GM18909 (cell line): ENCODE measurements around the gene RPL5.
"Not testable (repeated sequence)": the region's sequence is repeated elsewhere in the genome, so short reads cannot be mapped to it uniquely, and the experiment has no call there.

Experiments
- ATAC-seq: cut with Tn5 transposase; IDR thresholded peaks from one replicate; pipeline ENCODE4 v1.9.1; 2021; ENCODE audit warnings: mild to moderate bottlenecking; ENCODE audit not compliant: unreplicated experiment, poor library complexity

RPL5 gene

DNA sequence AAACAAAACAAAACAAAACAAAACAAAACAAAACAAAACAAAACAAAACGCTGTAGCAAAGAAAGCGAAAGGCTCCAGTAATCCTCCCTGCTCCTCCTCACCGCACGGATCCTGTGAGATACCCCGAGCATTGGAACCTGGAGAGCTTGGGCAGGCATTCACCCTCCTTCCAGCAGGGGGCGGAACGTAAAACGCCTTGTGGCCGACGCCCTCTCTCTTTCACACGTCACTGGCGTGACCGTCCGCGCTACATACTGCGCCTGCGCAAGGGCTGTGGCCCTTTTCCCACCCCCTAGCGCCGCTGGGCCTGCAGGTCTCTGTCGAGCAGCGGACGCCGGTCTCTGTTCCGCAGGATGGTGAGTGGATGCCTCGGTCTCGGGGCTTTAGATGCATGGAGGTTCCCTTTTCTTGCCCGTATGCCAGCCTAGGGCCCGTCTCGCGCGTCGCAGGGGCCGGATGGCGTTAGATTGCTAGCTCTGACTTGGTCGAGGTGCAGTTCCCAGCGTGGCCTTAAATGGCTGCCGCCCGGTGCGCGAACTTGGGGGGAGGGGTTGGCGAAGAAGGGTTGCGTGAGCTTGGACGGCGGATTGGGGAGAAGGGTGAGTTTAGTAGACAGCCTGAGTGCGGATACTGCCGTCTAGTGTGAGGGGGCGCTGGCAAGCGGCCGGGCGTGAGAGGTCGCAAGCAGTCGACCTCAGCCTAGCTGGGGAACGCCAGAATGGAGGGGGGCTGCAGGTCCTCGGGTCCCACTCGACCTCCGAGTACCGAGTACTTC is at the start of gene RPL5:
Gene RPL5 (plus strand): TSS at position 279 of the 775 bp plus-strand sequence. CDS start 75 bp downstream, at position 354.
- ATAC-seq, result peak; percentile 97

DNA sequence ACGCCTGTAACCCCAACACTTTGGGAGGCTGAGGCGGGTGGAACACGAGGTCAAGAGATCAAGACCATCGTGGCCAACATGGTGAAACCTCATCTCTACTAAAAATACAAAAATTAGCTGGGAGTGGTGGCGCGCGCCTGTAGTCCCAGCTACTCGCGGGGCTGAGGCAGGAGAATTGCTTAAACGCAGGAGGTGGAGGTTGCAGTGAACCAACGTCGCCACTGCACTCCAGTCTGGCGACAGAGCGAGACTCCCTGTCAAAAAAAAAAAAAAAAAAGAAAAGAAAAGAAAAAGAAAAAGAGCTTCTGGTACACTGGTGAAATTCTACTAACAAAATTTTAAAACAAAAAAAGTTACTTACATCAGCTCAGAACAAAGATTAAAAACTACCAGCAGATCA is 48.3 kb upstream of the RPL5 start:
- ATAC-seq, result not testable (repeated sequence)

DNA sequence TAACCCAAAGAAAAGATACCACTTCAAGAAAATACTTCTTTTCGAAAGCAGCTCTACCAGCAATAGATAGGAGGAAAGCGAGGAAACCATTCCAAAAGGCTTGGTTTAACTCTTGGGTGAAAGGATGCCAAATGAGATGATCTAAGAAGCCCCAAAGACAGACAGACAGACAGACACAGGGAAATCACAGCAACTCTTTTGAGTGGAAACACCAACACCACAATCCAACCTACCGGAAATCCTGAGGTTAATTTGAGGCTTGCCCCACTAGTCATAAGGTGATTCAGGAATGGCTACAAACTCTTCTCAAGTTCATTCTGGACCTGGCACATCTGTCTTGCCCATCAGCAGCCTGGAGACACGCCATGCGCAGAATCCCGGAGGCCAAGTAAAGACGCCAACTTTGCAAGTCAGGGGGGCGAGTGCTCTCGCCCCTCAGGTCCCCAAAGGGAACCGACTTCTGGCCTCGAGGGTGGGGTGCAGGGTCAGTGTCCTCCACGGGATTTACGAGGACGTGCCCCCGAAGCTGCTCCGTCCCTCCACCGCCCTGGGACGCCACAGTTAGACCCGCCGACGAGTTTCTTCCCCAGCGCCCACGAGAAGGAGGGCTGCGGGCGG is 47.7 kb upstream of the RPL5 start:
- ATAC-seq, result peak; percentile 19

DNA sequence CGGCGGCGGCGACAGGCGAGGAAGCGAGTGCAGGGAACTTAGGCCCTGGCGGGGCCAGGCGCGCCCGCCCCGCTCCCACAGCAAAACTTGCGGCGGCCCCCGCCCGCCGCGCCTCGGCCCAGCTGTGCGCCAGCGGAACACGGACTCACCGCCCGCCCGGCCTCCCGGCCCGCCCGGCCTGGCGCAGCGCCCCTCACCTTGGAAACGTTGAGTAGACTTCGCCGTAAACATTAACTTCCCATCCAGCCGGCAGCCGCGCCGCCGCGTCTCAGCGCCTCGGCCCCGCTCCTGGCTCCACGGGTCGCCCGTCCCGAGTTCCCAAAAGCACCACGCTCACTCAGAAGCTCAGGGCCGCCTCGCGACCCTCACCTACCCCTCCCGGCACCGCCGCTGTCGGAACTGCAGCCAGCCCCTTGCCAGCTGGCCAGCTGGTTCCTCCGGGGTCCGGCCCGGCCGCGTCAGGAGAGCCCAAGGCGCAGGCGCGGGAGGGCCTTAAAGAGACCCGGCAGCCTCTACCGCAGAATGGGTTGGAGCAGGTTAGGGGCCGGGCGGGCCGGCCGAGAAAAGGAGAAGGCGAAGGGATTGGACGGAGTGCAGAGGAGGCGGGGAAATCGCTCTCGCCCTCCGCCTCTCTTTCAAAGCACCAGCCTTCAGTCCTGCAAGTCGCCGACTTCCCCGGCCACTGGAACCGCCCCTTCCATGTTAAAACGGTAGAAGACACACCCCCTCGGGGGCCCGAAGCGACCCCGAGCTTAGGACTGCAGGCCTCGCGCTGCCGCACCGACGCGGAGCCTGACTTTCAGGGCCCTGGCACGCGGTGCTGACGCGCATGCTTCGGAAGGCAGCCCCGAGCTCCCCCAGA is 47.0 kb upstream of the RPL5 start, which contains the start of gene EVI5:
Gene EVI5 (minus strand): TSS at position 470 of the 862 bp plus-strand sequence. CDS start 48,562 bp downstream, outside the sequence.
- peak; percentile 93 for ATAC-seq

DNA sequence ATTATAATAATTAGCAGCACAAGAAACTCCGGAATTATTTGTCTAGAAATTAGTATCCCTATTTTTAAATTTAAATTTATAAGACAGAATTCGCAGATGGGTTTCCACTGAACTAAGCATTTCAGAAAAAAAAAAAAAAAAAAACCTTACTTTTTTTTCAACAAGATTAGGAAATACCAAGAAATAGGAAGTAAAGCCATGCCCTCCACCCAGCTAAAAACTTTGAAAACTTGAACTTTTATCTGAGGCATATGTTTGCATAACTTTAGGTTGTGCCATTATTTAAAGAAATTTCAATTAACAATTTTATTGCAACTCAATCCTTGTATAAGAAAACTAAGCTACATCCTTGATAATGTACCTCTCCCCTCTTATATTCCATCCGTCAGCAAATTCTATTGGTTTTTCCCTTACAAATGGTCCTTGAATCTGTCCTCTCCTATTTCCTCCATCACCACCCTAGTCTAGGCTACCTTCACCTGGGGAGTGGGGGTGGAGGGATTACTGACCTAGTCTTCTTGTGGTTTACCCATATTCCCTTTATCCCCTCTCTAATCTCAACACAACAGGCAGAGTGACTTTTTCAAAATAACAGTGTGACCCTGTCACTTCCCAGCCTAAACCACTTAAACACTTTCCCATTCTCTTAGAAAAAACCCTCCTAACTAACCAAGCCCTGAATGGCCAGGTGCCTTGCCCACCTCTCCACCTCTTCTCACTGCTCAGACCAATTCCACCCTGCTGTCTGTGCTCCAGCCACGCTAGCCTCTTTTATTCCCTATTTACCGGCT is 45.5 kb upstream of the RPL5 start:
- no peak for ATAC-seq

DNA sequence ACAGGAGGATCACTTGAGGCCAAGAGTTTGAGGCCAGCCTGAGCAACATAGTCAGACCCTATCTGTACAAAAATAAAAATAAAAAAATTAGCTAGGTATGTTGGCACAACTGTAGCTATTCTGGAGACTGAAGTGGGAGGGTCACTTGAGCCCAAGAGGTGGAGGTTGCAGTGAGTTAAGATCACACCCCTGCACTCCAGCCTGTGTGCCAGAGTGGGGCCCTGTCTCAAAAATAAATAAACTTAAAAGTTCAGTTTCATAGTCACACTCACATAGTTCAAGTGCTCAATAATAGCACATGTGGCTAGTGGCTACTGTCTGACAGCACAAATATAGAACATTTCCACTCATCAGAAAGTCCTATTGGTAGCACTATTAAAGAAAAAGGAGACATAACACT is 41.8 kb upstream of the RPL5 start:
- ATAC-seq, result no peak

DNA sequence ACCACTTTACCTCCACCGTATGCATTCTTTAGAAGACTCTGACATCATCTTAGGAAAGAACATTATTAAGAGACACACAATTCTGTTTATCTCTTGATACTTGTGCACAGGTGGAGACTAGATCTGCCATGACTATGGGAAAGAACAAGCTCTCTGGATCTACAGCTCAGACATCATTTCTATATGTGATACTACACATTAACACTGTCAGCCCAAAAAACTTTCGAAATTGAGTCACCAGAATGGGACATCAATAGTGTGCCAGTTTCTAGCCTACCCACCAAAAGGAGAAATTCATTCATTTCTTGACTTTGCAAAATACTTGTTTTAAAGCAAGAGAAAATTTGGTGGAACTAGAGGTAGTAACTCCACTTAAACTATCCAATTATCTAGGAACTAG is 41.0 kb upstream of the RPL5 start:
- ATAC-seq, result no peak

DNA sequence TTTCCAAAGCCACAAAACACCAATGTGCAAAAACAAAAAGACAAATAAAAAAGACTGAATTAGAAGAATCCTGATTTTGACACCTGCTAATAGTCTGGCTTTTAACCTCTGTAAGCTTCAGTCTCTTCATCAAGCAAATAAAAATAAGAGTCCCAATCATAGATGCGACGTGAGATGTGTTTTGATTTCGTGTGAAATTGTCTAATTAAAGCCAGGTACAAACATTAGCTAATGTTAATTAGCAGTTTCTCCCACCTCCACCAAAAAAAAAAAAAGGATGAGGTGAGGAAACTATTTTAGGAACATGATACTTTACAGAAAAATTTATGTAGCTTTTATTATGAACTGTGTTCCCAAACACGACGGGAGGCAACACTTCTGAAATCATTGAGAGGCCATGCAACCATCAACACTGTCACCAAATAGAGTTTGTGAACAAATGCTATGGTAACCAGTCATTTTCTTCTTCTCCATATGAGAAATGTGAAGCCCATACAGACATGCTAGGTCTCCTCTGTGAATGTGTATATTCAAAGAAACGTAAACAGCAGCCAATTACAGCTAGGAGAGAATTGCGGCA is 40.3 kb upstream of the RPL5 start:
- ATAC-seq, result no peak

DNA sequence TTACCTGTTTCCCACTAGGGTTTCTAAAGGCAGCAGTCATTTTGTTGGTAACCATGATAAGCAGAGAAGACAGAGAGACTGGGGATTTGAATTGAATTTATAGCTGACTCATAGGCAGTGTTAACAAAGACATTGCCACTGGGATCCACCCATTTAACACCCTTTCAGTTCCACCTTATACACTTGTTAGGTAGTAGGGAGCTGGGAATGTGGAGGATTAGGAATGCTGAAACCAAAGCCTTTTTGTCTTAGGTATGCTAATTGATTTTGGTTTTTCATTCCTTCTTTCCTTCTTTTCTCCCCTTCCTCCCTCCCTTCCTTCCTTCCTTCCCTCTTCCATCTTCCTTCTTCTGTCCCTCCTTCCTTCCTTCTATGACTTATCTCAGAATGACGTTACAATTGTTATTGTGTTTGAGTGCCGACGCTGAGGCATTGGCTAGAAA is 39.5 kb upstream of the RPL5 start:
- ATAC-seq, result no peak

DNA sequence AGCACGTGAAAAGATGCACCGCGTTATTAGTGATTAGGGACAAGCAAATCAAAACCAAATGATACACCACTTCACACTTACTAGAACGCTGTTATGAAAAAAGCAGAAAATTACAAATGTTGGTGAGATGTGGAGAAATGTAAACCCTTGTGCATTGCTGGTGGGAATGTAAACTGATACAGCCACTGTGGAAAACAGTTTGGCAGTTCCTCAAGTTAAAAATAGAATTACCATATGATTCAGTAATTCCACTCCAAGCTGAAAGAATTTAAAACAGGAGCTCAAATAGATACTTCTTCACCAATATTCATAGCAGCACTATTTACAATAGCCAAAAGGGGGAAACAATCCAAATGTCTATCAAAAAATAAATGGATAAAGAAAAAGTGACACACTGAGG is 36.7 kb upstream of the RPL5 start:
- ATAC-seq, result no peak

DNA sequence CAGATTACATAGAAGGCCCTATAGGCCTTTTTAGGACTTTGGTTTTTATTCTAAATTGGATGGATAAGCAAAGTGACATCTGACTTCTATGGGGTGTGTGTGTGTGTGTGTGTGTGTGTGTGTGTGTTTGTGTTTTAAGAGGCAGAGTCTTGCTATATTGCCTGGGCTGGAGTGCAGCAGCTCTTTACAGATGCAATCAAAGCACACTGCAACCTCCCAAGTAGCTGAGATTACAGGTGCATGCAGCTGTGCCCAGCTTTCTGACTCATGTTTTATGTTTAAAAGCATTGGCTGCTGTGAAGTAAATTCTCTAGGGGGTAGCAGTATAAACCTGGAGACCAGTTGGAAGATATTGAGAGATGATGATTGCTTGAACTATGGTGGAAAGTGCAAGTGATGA is 34.5 kb upstream of the RPL5 start:
- no peak for ATAC-seq

DNA sequence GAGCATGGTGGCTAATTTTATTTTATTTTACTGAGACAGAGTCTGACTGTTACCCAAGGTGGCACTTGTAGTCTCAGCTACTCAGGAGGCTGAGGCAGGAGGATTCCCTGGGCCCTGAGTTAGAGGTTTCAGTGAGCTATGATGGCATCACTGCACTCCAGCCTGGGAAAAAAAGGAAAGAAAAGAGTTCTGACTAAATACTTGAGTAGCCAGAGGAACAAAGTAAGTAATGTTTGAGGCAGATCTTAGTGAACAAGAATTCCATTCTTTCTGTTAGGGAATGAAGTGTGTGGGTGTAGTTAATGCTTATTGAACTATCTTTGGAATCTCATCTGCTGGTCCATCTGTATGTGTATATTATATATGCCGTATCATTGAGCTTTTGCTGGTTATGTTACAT is 33.9 kb upstream of the RPL5 start:
- ATAC-seq, result no peak

DNA sequence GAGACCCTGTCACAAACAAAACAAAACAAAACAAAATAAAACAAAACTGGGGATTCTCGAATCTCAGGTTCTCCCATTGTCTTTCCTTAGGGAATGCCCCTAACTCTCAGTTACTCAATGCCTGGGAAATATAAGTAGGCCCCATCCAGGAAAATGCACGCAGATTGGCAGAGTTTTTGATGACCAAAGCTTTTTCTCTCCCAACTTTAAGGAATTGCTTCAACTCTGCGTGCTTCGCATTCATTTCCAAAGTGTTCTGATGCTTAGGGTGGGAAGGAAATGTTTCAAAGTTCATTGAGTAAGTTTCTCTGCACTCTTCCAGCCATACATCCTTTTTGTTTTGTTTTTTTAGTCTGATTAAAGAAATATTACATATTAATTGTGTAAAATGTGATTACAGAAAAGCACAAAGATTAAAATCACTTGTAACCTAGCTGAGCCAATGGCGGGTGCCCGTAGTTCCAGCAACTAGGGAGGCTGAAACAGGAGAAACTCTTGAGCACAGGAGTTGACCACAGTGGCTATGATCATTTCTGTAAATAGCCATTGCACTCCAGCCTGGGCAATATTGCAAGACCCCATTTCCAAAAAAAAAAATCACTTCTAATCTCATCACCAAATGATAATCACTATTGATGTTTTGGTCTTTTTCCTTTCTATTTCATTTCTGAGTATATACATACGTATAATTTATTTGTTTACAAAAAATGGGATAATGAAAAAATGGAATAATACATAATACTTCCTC is 28.5 kb upstream of the RPL5 start:
- no peak for ATAC-seq

DNA sequence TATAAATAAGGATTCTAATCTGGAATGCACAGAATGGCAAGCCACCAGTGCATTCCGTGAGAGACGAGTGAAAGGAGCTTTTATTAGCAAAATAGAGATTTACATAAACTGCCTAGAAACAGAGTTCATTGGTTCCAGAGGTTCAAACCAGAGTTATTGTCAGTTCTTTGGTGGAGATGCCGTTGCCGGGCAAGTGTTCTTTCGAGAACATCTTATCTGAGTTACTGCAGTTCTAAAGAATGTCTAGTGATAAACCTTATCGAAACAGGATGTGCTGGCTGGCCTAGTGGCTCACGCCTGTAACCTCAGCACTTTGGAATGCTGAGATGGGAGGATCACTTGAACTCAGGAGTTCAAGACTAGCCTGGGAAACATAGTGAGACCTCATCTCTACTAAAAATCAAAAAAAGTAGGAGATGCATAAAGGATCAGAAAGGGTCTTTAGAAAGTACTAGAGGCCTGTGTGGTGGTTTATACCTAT is 27.1 kb upstream of the RPL5 start:
- no peak for ATAC-seq

DNA sequence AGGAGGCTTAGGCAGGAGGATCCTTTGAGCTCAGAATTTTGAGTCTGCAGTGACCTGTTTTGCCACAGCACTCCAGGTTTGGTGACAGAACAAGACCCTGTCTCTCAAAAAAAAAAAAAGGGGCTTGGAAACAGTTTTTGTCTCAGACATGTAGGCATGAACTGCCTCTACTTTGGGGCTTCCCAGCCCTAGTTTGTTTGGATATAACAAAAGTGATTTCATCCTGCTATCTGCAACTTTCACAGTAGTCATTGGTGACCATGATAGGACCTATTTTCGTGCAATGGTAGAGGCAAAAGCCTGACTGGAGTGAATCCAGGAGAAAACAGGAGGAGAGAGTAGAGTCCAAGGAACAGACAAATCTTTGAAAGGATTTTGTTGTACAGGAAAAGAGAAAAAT is 26.6 kb upstream of the RPL5 start:
- no peak for ATAC-seq

DNA sequence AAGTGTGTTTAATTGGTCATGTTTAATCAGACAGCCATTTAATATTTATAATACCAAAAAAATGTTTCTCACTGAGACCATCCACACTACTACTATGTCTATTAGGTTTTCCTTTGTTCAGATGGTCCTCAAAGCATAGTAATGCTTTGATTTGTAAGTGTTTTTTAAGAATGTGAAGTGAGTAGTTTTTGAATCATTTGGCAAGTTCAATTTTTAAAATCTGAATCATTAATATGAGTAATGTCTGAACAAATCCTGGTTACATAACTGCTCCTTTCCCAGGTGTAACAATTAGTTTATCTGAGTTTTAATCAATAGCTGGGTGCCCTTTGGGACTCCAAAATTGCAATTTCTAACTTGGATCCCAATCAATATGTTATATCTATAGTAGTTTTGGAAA is 23.5 kb upstream of the RPL5 start:
- no peak for ATAC-seq

DNA sequence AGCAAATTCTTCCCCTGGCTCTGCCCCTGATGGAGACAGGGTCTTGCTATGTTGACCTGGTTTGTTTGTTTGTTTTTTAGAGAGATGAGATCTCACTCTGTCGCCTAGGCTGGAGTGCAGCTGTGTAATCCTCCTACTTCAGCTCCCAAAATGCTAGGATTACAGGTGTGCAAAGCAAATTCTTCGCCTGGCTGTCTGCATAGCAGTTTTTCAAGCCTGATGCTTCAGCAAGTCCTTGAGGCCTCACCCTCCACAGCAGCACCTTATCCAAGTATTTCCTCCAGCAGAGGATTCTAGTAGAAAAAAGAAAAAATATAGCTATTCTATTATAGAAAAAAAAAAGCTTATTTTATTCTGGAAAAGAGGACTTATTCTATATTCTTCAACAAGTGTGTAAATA is 15.1 kb upstream of the RPL5 start:
- ATAC-seq, result no peak

DNA sequence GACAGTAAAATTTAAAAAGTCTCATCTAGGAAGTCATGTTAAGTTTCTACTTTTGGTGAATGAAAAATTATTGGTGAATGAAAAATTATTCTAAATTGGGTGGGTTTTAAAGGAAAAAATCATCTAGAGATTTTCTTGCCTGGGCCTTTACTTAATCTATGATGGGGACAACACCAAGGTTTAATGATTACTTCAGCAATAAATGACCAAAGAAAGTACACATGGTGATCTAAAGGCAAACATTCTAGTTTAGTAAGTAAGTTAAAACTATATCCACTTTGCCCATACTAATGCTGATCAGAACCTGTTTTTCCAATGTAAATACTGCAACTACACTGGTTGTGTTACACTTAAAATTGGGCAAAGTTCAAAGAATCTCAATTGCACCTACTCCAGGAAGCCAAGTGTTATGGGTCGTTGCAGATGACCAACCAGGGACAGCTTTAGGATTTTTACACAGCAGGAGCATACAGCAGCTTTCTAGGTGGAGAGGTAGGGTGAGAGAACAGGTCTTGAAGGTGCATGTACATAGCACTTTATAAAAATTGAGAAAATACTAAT is 14.6 kb upstream of the RPL5 start:
- ATAC-seq, result no peak
